AG04450 (cell line): ENCODE measurements around the gene FGGY. TPM values are rescaled to one million over a fixed set of nuclear protein-coding genes. Genes with fewer than 3 reads are reported as not detected.

Experiments used
- CTCF ChIA-PET: fragments of 300-600, 350-600 bp; formaldehyde crosslinking; extraction: SDS; loops from one replicate; lab custom pipeline; 2022; ENCODE audit warnings: antibody characterized with exemption, inconsistent platforms; lab: Charles Lee
- POLR2A ChIA-PET: fragments of 350-600 bp; formaldehyde crosslinking; extraction: SDS; loops from one replicate; lab custom pipeline; 2021; ENCODE audit warnings: antibody characterized with exemption, inconsistent platforms; lab: Yijun Ruan, JAX
- DNase-seq: peaks from one replicate; pipeline ENCODE4 v3.0.0-alpha.2; 2011; ENCODE audit warnings: low read depth, low spot score
- H3K27ac ChIP-seq: one replicate; pipeline ENCODE4 v1.5.1; 2012; ENCODE audit warnings: low read depth, low read length, control low read depth
- H3K27me3 ChIP-seq: one replicate; pipeline ENCODE4 v1.6.0; 2012; ENCODE audit warnings: low read length; ENCODE audit not compliant: control insufficient read depth, insufficient read depth
- H3K4me3 ChIP-seq: 2 replicates; pipeline ENCODE4 v1.5.1; 2011; ENCODE audit warnings: mild to moderate bottlenecking, low read depth, low read length, control low read depth
- H3K9me3 ChIP-seq: 2 replicates; pipeline ENCODE4 v1.5.1; 2012; ENCODE audit warnings: low read length; ENCODE audit not compliant: control insufficient read depth, insufficient read depth
- CTCF ChIP-seq: IDR thresholded peaks from 2 replicates; pipeline ENCODE4 v1.5.1; 2011; ENCODE audit warnings: low read depth, low read length, control low read depth, inconsistent platforms
- polyA plus RNA-seq: library from polyadenylated mRNA; depleted of rRNA; stranded (reverse); fragments of >200 nt; gene quantifications from 2 replicates; pipeline ENCODE4 v1.2.3, GENCODE V29; 2011

Gene FGGY
- polyA plus RNA-seq, 1 experiment, result 11.8 TPM

GRCh38 chr1:59310549-59311250 lies 13.8 kb downstream of the FGGY start:
- no peak overlapping the region for H3K27ac ChIP-seq
- DNase-seq, result no peak
- no peak for TF ChIP-seq CTCF
- ChIA-PET CTCF (no interaction called here), POLR2A (no interaction called here)
- no peaks in the 10 kb centered on the region for H3K27me3 ChIP-seq
- H3K9me3 ChIP-seq, result no peaks in the 10 kb centered on the region
- H3K4me3 ChIP-seq, result no peak overlapping the region

GRCh38 chr1:59314776-59315528 lies 18.1 kb downstream of the FGGY start:
- H3K4me3 ChIP-seq, result no peak overlapping the region
- no peak for TF ChIP-seq CTCF
- no peak for DNase-seq
- H3K27me3 ChIP-seq, result no peaks in the 10 kb centered on the region
- ChIA-PET CTCF (interaction anchor here (0.6 kb wide), 1 partner anchor 530 kb away, joined by 5 read pairs; no protein-coding TSS in a partner anchor), POLR2A (interaction anchor here (0.8 kb wide), 1 partner anchor 532 kb away, joined by 13 read pairs; the partner anchor contains the start of gene JUN)
- H3K27ac ChIP-seq, result no peak overlapping the region
- no peaks in the 10 kb centered on the region for H3K9me3 ChIP-seq

- DNase-seq, result no peak
- TF ChIP-seq CTCF, result no peak
- Histone ChIP-seq H3K27ac (no peak overlapping the region), H3K9me3 (no peaks in the 10 kb centered on the region), H3K4me3 (no peak overlapping the region), H3K27me3 (no peaks in the 10 kb centered on the region)
- ChIA-PET POLR2A (interaction anchor here (0.8 to 1.2 kb wide), 2 partner anchors 52 to 532 kb away, joined by 3 to 13 read pairs; partner anchors contain the start of gene JUN), CTCF (interaction anchor here (0.6 to 1.9 kb wide), 4 partner anchors 12 to 530 kb away, joined by 5 to 8 read pairs (median 6); no protein-coding TSS in a partner anchor)
Measured at GRCh38 chr1:59315529-59316463, 18.9 kb downstream of the FGGY start.

GRCh38 chr1:59316497-59317128 lies 19.7 kb downstream of the FGGY start:
- no peak for TF ChIP-seq CTCF
- Histone ChIP-seq H3K27ac (peak overlapping the region; percentile 43), H3K9me3 (no peaks in the 10 kb centered on the region), H3K4me3 (peak overlapping the region; percentile 14; the same call in 1 of the 2 replicates), H3K27me3 (no peaks in the 10 kb centered on the region)
- ChIA-PET POLR2A (interaction anchor here (0.6 to 1.2 kb wide), 2 partner anchors 51 to 770 kb away, joined by 3 to 9 read pairs; partner anchors contain the start of gene OMA1), CTCF (interaction anchor here (0.6 to 1.9 kb wide), 4 partner anchors 13 to 443 kb away, joined by 4 to 8 read pairs (median 6); no protein-coding TSS in a partner anchor)
- peak; percentile 55 for DNase-seq
